Cardiac septum (tissue), 1 donor: ENCODE results near the gene NME9. TPM values are rescaled to one million over a fixed set of nuclear protein-coding genes. Genes with fewer than 3 reads are reported as not detected.

Experiments used
- DNase-seq: peaks from one replicate; pipeline ENCODE4 v3.0.0-alpha.2; 2020; ENCODE audit warnings: low spot score
- intact Hi-C: fragments of 100-400 bp; cut with DNase I; formaldehyde crosslinking; loops from one replicate; pipeline ENCODE4 v1.14.0; 2022
- total RNA-seq: library from RNA; stranded (reverse); fragmentation: NEBNext Ultra II Directional; extraction: Animal tissue kit (Norgen Biotek cat#: 25700); gene quantifications from one replicate; pipeline ENCODE4 v1.2.1, GENCODE V29; 2021
- donor health status: DM: no; HTN: no; CAD: no.

The NME9 gene
- total RNA-seq, 1 donor from 2014 or later = not detected

DNA sequence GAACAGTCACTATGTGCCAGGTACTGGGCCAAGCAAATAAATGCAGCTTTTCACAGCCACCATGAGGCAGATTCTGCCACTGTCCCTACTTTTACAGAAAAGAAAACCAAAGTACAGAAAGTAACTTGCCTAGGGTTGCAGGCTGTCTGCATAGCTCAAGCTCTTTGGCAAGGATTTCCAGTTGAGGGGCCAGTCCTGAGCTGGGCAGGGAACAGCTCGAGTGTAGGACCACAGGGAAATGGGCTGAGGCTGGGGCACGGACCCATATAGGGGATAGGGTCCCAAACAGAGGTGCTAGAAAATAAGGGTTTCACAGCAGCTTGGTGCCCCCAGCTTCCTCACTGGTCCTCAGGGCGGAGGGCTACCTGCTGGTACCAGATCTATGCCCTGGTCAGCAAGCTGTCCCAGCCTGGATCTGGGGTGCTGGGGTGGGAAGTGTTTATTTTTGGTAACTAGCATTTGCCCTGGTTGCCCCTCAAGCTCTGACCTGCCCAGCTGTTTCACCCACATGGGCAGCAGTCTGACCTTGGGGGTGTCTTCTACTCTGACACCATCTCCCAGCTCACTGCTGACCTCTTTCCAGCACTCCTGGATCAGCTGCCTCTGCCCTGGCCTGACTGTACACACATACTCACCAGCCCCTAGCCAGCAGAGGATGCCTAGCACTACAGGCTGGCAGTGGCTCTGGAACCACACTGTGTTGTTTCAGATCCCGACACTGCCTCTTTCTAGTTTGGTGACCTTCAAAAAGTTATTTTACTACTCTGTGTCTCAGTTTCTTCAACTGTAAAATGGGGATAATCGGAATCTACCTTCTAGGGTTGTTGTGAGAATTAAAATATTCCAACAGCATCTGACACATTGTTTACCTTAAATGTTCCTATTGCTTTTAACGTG, 35.0 kb upstream of the NME9 start:
- intact Hi-C loops = loop anchor here (5.0 kb wide), 1 partner anchor 38 kb away; no protein-coding TSS in a partner anchor
- DNase-seq = no peak

DNA sequence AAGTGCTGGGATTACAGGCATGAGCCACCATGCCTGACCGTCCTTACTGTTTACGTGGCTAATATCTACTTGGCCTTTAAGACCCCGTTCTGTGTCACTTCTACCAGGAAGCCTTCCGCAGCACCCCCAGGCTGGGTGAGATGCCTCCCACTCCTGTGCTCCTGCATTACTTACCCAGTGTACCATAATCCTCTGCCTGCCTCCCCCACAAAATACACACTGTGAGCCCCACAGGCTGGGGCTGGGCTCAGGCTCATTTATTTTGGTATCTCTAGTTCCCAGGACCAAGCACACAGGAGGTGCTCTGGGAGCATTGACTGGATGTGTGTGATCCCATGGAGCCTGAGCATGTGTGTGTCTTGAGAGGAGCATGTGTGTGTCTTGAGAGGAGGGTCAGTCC, 33.7 kb upstream of the NME9 start:
- intact Hi-C loops = loop anchor here (5.0 kb wide), 1 partner anchor 39 kb away; no protein-coding TSS in a partner anchor
- no peak for DNase-seq

DNA sequence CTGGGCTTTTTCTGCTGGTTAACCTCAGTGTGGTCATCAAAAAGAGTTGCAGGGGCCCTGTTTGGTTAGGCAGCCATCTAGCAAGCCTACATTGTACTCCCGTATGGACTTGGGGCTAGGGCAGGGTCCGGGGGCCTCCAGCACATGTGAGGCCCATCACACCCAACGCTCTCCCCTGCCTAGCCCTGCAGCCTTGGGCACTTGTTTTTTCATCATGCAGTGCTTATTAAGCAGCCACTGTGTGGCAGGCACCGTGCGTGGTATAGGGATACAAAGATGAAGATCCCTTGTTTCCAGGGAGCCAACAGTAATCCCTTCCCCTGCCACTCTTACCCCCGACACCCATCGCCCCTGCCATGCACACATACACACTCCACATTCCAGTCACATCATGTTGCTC, 32.9 kb upstream of the NME9 start:
- DNase-seq = no peak
- intact Hi-C loops = loop anchor here (5.0 kb wide), 1 partner anchor 40 kb away; no protein-coding TSS in a partner anchor

DNA sequence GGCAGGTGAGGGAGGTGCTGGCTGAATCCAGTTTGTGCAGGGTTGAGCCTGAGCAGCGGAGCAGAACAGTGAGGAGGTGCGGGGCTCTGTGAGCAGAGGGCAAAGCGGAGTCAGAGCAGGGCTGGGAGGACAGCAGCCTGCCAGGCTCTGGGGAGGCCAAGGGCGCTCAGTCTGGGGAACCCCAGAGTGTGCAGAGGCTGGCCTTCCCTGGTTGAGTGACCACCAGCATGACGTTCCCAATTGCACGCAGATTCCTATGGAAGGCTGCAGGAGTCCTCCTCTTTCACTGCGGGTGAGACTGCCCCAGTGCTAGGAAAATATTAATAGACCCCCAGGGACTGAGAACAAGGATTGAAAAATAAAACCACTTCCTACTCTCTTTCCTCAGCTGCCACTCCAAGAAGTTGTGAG, 31.9 kb upstream of the NME9 start:
- intact Hi-C loops = loop anchor here (5.0 kb wide), 1 partner anchor 41 kb away; no protein-coding TSS in a partner anchor
- DNase-seq = no peak

DNA sequence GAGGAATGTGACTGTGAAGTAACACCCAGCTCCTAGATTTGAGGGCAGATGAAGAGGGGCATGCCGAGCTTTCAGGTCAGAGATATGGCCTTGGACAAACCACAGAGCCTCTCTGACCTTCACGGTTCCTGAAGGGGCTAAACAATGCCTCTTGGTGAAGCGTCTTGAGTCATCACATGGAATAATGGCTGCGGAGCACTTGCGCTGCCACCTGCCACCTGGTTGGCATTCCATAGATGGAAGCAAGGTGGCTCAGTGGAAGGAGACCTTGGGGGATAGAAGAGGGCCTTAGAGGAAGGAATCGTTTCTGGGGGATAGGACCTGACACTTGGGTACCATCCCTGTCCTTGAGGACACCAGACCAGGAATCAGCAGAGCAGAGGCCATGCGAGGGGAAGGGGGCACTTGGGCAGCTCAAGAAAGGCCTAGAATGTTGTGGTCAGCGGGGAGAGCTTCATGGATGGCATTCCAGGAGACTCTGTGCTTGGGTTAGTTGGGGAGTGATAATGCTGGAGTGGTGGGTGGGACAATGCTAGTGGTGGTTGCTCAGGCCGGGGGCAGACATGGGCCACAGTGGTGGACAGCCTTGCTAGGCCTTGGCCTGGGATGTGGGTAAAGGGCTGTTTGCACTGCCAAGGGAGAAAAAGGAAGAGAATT, 31.3 kb upstream of the NME9 start:
- intact Hi-C loops = loop anchor here (5.0 kb wide), 1 partner anchor 41 kb away; no protein-coding TSS in a partner anchor
- no peak for DNase-seq

DNA sequence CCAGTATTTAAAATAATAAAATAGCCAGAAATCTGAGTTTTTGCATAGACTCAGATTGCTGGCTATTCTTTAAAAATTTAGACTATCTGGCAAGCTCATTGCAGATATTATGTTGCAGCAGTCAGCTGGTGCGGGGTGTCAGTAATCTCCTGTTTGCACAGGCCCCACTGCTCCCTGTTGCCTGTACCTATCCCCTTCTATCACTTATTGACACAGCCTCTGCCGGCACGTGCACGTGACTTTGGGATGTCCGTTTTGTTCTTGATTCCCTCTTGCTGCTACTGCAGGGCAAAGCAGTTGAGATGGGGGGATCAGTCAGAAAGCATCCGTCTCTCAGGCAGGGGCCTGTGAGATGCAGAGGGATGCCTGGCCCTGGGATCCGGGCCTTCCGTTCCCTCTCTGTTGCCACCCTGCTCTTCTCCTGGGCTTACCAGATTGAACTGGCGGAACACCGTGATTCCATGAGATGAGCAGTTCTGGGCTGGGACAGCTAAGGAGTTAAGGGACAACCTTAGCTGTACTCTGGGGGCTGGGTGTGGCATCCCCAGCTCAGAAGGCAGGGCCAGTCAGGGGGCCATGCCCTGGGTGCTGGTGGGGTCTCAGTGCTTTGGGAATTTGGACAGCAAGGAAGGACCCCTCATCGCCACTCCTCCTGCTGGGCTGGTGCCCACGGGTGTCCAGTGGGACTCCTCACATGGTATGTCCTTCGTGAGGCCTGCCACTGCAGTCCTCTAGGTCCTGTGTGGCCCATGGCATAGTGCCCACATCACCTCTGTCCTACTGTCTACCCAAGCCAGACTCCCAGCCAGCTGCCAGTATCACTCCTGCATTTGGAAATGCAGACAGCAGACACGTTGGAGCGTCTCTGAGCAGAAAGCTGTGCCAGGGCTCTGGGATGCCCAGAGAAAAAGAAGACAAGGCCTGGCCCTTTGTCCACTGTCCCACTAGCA, 30.5 kb upstream of the NME9 start:
- peak; percentile 82 for DNase-seq
- intact Hi-C loops = loop anchor here (5.0 kb wide), 1 partner anchor 42 kb away; no protein-coding TSS in a partner anchor

DNA sequence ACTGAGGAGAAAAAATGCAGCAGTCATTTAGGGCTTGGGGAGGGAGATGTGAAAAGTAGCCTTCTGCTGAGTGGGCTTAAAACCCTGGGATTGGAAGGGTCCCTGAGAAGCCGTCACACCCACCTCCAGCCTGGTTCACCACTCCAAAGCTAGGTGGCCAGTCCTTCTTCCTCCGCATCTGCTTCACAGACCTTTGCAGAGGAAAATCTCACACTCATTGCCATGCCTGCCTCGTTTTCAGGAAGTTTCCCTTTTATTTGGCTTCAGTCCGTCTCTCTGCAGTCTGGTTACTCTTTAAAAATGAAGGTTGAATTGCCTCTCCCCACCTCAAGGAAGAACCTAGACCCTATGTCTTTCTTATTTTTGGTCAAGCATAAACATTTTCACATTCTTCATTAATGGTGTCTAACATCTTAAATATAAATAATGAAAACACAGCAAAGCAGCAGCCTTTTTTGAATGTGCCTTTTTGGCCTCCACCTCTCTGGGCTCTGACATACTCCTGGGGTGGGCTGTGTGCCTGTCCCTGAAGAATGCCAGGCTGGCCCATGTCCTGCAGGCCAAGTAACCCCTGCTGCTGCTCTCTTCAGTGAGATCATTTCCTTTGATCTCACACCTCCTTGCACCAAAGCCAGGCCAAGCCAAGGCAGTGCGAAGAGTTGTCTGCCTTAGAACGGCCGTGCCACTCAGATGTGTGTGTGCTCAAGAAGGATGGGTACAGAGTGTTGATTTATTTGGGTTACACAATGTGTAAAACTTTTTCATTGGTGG, 29.7 kb upstream of the NME9 start:
- intact Hi-C loops = no loop called here
- no peak for DNase-seq

DNA sequence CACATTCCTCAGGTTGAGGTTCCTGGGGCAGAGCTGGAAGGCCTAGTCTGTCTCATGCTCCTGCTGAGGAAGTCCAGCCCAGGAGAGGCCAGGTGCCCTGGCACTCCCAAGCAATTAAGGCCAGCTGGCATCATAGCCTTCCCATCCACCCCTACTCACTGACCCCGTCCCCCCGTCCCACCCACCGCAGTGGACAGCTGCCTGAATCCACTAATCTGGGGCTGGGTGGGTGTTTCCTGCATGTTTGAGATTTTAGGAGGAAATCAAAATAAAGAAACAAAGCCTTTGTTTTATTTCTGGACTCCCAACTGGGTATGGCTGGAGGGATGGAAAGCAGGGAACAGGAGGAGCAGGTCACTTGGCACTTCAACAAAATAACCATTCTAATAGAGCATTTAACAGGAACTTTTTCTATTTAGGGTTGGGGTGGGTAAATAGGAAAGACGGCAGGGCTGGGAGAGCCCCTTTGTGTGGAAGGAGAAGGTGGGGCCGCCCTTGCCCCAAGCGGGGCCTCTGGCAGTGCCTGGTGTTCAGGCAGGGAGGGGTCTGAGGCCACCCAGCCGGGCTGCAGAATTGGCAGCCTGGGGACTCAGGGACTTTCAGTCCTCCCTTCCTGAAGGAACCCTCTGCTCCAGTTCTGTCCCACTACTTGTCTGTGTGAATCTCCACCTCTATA, 27.2 kb upstream of the NME9 start:
- intact Hi-C loops = no loop called here

DNA sequence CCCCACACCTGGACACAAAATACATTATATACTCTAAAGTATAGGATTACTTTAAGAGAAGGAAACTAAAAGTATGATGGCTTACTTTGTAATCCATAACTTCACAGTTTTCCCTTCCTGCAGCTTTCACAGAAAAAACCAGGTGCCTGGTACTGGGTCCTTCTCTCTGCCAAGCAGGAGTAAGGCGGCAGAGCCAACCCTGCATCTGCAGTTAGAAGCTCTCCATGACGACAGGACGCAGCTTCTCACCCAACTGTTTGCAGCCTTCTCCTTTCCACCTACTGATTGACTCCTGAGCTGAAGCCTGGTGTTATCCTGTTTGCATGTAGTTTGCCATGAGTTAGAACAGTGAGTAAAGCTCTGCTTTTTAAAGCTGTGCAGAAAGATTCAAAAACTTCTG, 25.4 kb upstream of the NME9 start:
- no peak for DNase-seq
- intact Hi-C loops = no loop called here

More for the DNA sequence above, 27.2 kb upstream of the NME9 start:
- no peak for DNase-seq

DNA sequence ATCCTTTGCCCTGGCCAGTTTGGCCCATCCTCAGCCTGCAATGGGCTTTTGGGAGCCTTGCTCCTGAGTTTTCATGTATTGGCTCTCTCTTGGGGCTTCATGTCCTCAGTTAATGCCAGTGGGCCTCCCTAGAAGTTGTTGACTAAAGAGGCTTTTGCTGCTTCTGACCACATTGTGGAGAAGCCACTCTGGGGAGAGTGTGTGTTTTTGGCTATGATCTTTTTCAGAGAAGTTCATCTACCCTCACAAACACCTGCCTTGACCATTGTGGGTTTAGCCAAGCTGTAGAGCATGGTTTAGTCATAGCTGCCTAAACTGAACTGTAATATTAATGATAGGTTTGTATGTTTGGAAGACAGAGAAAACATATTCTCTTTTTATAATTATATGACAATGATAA, 24.7 kb upstream of the NME9 start:
- DNase-seq = no peak
- intact Hi-C loops = no loop called here

DNA sequence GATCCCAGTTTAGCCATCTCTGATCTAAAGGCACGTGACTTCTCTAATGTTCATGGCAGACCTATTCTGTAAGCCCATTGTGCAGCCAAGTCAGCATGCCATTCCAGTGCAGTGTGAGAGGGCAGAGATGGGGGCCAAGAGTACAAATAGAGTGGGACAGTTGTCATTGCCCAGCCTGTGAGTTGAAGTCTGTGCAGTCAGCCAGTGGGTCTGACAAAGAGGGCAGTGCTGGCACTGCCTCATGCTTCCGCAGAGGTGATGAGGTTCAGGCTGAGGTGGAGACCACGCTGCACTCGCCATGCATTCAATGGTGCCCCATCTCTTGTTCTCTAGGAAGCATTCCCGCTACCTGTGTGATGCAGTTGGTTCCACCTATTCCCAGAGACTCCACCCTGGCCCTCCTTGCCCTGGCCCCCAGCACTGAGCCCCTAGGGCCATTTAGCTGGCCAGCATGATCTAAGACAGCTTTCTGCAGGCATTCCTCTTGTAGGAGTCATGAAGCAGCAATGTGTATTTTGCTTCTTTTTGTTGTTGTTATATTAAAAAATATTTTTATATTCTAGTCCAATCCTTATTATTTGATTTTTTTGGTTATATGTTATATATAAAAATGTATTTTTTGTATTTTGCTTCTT, 22.4 kb upstream of the NME9 start:
- DNase-seq = no peak
- intact Hi-C loops = no loop called here

DNA sequence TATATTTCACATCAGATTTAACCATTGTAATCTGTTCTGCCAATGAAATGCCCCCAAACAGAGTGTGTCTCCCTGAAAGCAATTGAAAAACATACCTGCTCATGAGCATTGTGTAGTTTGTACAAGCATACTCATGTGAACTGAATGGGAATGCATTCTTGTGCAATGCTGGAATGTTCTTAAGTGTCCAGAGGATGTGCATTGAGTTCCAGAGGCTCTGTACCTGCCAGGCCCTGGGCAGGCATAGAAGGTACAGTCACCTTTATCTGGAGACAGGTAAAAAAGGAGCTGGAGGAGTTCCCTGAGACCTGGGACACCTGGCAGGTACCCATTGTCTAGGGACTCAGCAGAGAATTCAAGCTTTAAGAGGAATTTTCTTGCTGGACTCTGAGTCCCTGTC, 21.5 kb upstream of the NME9 start:
- DNase-seq = no peak
- intact Hi-C loops = no loop called here

DNA sequence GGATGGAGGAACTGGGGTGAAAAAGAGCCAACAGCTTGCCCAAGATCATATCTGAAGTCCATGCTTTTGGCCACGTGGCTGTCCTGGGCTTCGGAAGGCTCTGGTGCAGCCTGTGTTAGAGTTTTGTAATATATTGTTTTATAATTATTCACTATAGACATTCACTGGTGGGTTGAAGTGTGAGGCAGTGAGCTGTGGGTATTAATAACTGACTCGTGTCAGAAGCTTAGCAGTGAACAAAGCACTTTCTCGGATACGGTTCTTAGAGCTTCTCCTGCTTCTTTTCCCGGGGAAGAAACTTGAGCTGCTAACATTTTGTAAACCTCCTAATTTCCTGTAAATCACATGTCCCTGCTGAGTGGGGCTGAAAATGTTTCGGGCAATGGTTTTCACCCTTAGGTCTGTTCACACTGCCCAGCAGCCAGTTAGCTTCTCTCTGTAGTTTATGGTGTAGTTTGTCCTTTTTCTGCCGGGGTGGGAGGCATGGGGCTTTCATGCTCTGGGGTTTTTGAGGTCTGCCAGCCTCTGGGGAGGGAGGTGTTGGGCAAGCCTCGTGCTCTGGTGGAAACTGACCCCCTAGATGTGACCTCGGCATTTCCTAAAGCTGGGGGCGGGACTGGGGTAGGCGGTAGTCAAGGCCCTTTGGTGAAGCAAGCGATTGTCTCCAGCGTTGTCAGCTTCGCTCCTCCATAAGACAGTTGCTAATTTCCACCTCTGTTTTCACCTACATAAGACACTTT, 20.4 kb upstream of the NME9 start:
- no peak for DNase-seq
- intact Hi-C loops = loop anchor here (2.0 to 5.0 kb wide), 3 partner anchors 25 to 242 kb away; partner anchors contain the start of gene CEP70

DNA sequence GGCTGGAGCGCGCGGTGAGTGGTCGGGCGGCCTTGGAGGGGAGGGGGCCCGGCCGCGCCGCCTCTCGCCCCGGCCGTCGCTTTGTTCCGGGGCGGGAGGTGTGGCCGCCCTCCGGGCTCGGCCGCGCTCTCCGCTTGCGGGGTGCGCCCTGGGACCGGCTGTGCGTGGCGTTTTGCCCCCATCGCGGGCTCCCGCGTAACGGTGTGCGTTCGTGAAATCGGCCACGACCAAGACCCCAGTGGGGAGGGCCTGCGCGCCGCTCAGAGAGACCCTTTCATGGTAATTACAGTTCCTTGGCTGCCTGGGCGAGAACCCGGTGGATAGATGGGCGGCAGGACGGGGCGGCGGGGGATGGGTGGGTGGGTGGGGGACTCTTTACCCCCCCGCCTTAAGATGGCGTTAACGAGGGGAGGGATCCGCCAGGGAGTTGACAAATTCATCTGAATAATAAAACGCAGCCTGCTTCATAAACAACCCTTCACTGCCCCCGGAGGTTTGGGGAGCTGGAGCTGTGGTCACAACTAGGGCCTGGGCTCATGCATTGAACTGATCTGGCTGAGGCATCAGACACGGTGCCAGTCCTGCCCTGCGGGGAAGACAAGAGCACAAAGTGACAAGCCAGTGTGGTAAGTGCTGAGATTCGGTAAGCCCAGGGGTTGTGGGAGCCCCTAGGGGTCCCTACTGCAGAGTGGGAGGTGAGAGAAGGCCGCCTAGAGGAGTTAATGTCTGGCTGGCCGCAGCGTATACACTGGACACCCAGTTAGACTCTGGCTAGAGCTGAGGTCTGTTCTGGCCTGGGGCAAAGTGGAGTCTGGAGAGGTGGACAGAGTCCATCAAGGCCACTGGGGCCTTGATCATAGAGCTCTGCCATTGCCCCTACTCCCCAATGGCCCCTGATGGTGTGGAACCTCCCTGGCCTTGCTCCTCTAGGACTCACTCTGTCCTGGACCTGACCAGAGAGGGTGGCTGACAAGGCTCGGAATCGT, 19.4 kb upstream of the NME9 start:
- intact Hi-C loops = loop anchor here (2.0 to 5.0 kb wide), 3 partner anchors 26 to 243 kb away; partner anchors contain the start of gene CEP70
- no peak for DNase-seq

DNA sequence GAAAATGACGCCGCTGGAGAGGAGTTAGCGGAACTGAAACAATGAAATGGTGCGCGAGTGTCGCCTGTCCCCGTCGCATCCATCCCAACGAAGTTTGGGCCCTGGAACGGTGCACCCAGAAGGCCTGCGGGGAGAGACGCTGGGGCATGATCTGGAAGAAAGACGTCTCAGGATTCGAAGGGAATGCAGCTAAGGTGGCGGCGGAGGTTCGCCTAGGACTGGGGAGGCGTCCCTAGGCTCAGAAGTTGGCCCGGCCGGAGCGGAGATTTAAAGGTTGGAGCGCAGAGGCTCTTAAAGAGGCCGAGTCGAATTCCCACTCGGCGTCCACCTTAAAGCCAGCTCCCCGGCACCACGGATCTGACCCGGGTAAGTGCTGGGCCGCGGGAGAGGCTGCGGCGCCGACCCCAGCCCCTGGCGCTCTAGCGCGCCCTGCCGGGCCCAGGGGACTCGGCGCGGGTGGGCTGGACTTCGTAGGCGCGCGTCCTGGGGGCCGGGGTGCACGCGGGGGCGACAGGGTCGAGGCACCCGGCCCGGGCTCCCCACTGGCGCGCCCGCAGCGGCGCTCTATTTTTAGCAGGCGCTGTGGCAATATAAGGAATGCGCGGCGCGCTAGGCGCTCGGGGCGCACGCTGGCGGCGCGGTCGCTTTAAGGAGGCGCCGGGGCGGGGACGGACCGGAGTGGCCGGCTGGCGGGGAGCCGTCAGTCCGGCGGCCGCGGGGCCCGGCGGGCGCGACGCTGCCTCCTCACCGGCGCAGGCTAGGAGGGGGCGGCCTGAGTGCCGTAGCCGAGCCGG, 18.5 kb upstream of the NME9 start, which contains the start of gene MRAS:
Gene MRAS, plus strand, starts transcription at position 620 of the 794 bp plus-strand sequence. CDS start 24,305 bp downstream, outside the sequence.
- intact Hi-C loops = loop anchor here (2.0 to 5.0 kb wide), 3 partner anchors 27 to 244 kb away; partner anchors contain the start of gene CEP70
- peak; percentile 90 for DNase-seq
